ENCODE data around the gene CFP. TPM values are rescaled to one million over a fixed set of nuclear protein-coding genes. Genes with fewer than 3 reads are reported as not detected.
"Not testable (repeated sequence)": the region's sequence is repeated elsewhere in the genome, so short reads cannot be mapped to it uniquely, and the experiment has no call there.

CFP gene
- total RNA-seq, 6 experiments from 2014 or later: 0.05 to 0.28 (median 0.13) TPM

- H3K4me1 Mint-ChIP-seq (ENCODE audit: low read depth): no peaks in the 10 kb centered on the region
- no peak overlapping the region for H3K27ac Mint-ChIP-seq
- TF ChIP-seq, protein P1, sequence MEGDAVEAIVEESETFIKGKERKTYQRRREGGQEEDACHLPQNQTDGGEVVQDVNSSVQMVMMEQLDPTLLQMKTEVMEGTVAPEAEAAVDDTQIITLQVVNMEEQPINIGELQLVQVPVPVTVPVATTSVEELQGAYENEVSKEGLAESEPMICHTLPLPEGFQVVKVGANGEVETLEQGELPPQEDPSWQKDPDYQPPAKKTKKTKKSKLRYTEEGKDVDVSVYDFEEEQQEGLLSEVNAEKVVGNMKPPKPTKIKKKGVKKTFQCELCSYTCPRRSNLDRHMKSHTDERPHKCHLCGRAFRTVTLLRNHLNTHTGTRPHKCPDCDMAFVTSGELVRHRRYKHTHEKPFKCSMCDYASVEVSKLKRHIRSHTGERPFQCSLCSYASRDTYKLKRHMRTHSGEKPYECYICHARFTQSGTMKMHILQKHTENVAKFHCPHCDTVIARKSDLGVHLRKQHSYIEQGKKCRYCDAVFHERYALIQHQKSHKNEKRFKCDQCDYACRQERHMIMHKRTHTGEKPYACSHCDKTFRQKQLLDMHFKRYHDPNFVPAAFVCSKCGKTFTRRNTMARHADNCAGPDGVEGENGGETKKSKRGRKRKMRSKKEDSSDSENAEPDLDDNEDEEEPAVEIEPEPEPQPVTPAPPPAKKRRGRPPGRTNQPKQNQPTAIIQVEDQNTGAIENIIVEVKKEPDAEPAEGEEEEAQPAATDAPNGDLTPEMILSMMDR (IDR thresholded peaks at IDR 0.05): no peak
- H3K27me3 Mint-ChIP-seq (ENCODE audit: insufficient read depth): peaks cover 8% of the 10 kb centered on the region
- H3K9me3 Mint-ChIP-seq: no peaks in the 10 kb centered on the region
- DNase-seq: no peak
- no peaks in the 10 kb centered on the region for H3K36me3 Mint-ChIP-seq (ENCODE audit: low read depth)
- no peak overlapping the region for H3K4me3 Mint-ChIP-seq
Measured at GRCh38 chrX:47610511-47610910, 19.2 kb downstream of the CFP start.

GRCh38 chrX:47608130-47608810, 21.5 kb downstream of the CFP start:
- no peaks in the 10 kb centered on the region for H3K4me1 Mint-ChIP-seq (ENCODE audit: low read depth)
- no peak overlapping the region for H3K4me3 Mint-ChIP-seq
- no peaks in the 10 kb centered on the region for H3K36me3 Mint-ChIP-seq (ENCODE audit: low read depth)
- H3K27me3 Mint-ChIP-seq (ENCODE audit: insufficient read depth): peaks cover 6% of the 10 kb centered on the region
- no peaks in the 10 kb centered on the region for H3K9me3 Mint-ChIP-seq
- TF ChIP-seq, protein P1 (IDR thresholded peaks at IDR 0.05): no peak
- DNase-seq: no peak
- no peak overlapping the region for H3K27ac Mint-ChIP-seq

DNA sequence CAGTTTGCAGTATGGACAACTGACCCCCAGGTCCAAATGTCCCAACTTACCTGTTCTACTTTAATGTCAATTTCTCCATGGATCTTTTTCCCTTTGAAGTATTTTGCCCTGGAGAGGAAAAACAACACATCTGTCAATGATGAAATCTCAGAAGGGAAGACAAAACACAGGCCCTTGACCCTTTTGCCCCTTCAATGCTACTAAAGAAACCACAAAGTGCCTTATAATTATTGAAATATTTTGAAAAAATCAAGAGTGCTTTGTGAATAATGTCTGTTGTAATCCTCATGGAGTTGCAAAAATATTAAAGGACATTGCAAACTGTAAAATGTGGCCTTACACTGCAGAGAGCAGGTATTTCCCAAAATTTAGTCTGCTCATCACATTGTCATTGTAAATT, 22.6 kb downstream of the CFP start:
- Mint-ChIP-seq H3K36me3 (ENCODE audit: low read depth) (no peaks in the 10 kb centered on the region), H3K9me3 (no peaks in the 10 kb centered on the region), H3K27ac (no peak overlapping the region), H3K4me3 (no peak overlapping the region), H3K27me3 (ENCODE audit: insufficient read depth) (peaks cover 6% of the 10 kb centered on the region), H3K4me1 (ENCODE audit: low read depth) (no peaks in the 10 kb centered on the region)
- TF ChIP-seq, protein P1 (IDR thresholded peaks at IDR 0.05): no peak
- DNase-seq: no peak

- TF ChIP-seq, protein P1 (IDR thresholded peaks at IDR 0.05): no peak
- H3K27me3 Mint-ChIP-seq (ENCODE audit: insufficient read depth): peaks cover 5% of the 10 kb centered on the region
- DNase-seq: no peak
- no peaks in the 10 kb centered on the region for H3K9me3 Mint-ChIP-seq
- H3K27ac Mint-ChIP-seq: no peak overlapping the region
- no peaks in the 10 kb centered on the region for H3K36me3 Mint-ChIP-seq (ENCODE audit: low read depth)
- H3K4me3 Mint-ChIP-seq: no peak overlapping the region
- no peaks in the 10 kb centered on the region for H3K4me1 Mint-ChIP-seq (ENCODE audit: low read depth)
Measured at GRCh38 chrX:47605024-47605423, 24.7 kb downstream of the CFP start.

DNA sequence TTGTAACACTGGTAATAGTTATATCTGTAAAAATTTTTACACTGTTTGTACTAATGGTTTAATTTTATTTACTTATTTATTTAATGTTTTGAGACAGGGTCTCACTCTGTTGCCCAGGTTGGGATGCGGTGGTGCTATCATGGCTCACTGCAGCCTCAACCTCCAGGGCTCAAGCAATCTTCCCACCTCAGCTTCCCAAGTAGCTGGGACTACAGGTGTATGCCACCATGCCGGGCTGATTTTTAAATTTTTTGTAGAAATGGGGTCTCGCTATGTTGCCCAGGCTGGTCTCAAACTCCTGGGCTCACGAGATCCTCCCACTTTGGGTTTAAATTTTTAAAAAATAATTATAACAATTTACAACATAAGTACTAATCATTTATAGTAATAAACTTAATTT, 26.6 kb downstream of the CFP start:
- not testable (repeated sequence) for H3K4me3 Mint-ChIP-seq; H3K9me3 Mint-ChIP-seq; H3K36me3 Mint-ChIP-seq (ENCODE audit: low read depth); H3K27me3 Mint-ChIP-seq (ENCODE audit: insufficient read depth); H3K4me1 Mint-ChIP-seq (ENCODE audit: low read depth); DNase-seq; H3K27ac Mint-ChIP-seq

DNA sequence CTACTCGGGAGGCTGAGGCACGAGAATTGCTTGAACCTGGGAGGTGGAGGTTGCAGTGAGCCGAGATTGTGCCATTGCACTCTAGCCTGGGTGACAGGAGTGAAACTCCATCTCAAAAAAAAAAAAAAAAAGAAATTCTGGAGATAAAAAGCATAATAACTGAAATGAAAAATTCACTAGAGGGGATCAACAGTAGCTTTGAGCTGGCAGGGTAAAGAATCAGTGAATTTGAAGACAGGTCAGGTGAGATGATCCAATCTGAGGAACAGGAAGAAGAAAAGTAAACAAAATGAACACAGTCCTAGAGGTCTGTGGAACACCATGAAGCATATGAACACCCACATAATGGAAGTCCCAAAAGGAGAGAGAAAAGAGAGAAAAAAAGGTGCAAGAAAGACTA, 32.5 kb downstream of the CFP start:
- H3K27me3 Mint-ChIP-seq (ENCODE audit: insufficient read depth): peaks cover 15% of the 10 kb centered on the region
- H3K36me3 Mint-ChIP-seq (ENCODE audit: low read depth): no peaks in the 10 kb centered on the region
- no peak for DNase-seq
- H3K27ac Mint-ChIP-seq: no peak overlapping the region
- H3K4me3 Mint-ChIP-seq: no peak overlapping the region
- H3K4me1 Mint-ChIP-seq (ENCODE audit: low read depth): peaks cover 11% of the 10 kb centered on the region
- TF ChIP-seq, protein P1 (IDR thresholded peaks at IDR 0.05): no peak
- no peaks in the 10 kb centered on the region for H3K9me3 Mint-ChIP-seq

All from HFFc6 (cell line).